Transverse colon (tissue), 4 donors: Measurements from ENCODE around the gene NR3C2. TPM values are rescaled to one million over a fixed set of nuclear protein-coding genes. Genes with fewer than 3 reads are reported as not detected.

ENCODE experiments used
- DNase-seq: peaks from one replicate; pipeline ENCODE4 v3.0.0-alpha.2; 2019
- H3K27ac ChIP-seq, 4 donors: fragments of 200-600 bp; sonication (generic); 2 replicates each; pipeline ENCODE4 v1.5.1; 2016 to 2018; ENCODE audit warnings: inconsistent platforms in 4 of 4
- H3K27me3 ChIP-seq: fragments of 200-600 bp; sonication (generic); 2 replicates; pipeline ENCODE4 v1.5.1; 2017; ENCODE audit warnings: inconsistent platforms
- H3K36me3 ChIP-seq, 4 donors: fragments of 200-600 bp; sonication (generic); 2 replicates each; pipeline ENCODE4 v1.5.1; 2017 to 2019; ENCODE audit warnings: inconsistent platforms in 4 of 4
- H3K4me1 ChIP-seq, 4 donors: fragments of 200-600 bp; sonication (generic); 2 replicates each; pipeline ENCODE4 v1.5.1; 2017 to 2020; ENCODE audit warnings: inconsistent platforms in 4 of 4
- H3K4me3 ChIP-seq, 4 donors: fragments of 200-600 bp; sonication (generic); 1 replicate in 1 of 4; 2 replicates in 3 of 4; pipeline versions ENCODE4 v1.5.1 to v1.6.1; 2017 to 2019; ENCODE audit warnings: inconsistent platforms in 4 of 4
- H3K9me3 ChIP-seq, 2 donors: fragments of 200-600 bp; sonication (generic); 2 replicates each; pipeline ENCODE4 v1.5.1; 2017 to 2019; ENCODE audit warnings: inconsistent platforms in 2 of 2
- CTCF ChIP-seq, 5 experiments: fragments of 200-600 bp in 3 of 5; fragments of 450-650 bp in 2 of 5; sonication (generic) in 3 of 5; IDR thresholded peaks; 1 replicate in 2 of 5; 2 replicates in 3 of 5; pipeline ENCODE4 v1.5.1; 2016 to 2017; ENCODE audit warnings: antibody characterized with exemption in 5 of 5, inconsistent platforms in 3 of 5, mild to moderate bottlenecking in 2 of 5, moderate library complexity in 1 of 5
- EP300 ChIP-seq: sonication (generic); formaldehyde crosslinking; IDR thresholded peaks from one replicate; pipeline ENCODE4 v1.6.1; 2017; ENCODE audit warnings: antibody characterized with exemption, low read depth
- POLR2A ChIP-seq: fragments of 450-650 bp; IDR thresholded peaks from one replicate; pipeline ENCODE4 v1.6.1; 2016; ENCODE audit warnings: antibody characterized with exemption, mild to moderate bottlenecking, moderate library complexity
- POLR2AphosphoS5 ChIP-seq, 3 donors: sonication (generic); formaldehyde crosslinking; IDR thresholded peaks; one replicate each; pipeline ENCODE4 v1.6.1; 2016; ENCODE audit warnings: antibody characterized with exemption in 3 of 3
- whole genome bisulfite sequencing, 2 donors: methylation state at CpG; one replicate each; pipeline ENCODE4 v1.1.5; 2018; ENCODE audit warnings: low coverage in 1 of 2; 5-methylcytosine and 5-hydroxymethylcytosine counted together
- in situ Hi-C, 4 donors: fragments of 200-750 bp; cut with MboI; loops; one replicate each; pipeline versions ENCODE4 v1.15.0 to v1.15.1; 2017; ENCODE audit warnings: low sequenced_read_pairs in 3 of 4, low pct_ligation_motif_present in 1 of 4, low pct_unique_long_range_greater_than_20kb in 1 of 4
- intact Hi-C: fragments of 100-400 bp; cut with DNase I; formaldehyde crosslinking; loops from one replicate; pipeline ENCODE4 v1.15.1; 2023; ENCODE audit warnings: low total_unique reads
- total RNA-seq, 4 donors: library from RNA; depleted of rRNA; stranded (reverse); fragments of >200 nt; gene quantifications; one replicate each; pipeline ENCODE4 v1.1.0, GENCODE V29; 2016

Gene NR3C2
- total RNA-seq, 4 donors from 2014 or later, result 55.5 to 147 (median 125) TPM

GRCh38 chr4:148353571-148353970 is 88.6 kb downstream of the NR3C2 start:
- no peak for DNase-seq
- peaks cover 0 to 13% (median 3%) of the 10 kb centered on the region in 4 donors for H3K4me1 ChIP-seq
- no peaks in the 10 kb centered on the region for H3K9me3 ChIP-seq
- no peak overlapping the region for H3K27ac ChIP-seq
- no peak overlapping the region for H3K4me3 ChIP-seq
- in situ Hi-C loops, result no loop called here
- TF ChIP-seq POLR2AphosphoS5 (IDR thresholded peaks at IDR 0.05), result no peak
- TF ChIP-seq CTCF (IDR thresholded peaks at IDR 0.05), result no peak
- no peak for TF ChIP-seq POLR2A
- TF ChIP-seq EP300, result no peak
- no peaks in the 10 kb centered on the region for H3K27me3 ChIP-seq
- H3K36me3 ChIP-seq, result no peaks in the 10 kb centered on the region
- intact Hi-C loops, result no loop called here

- peaks cover 0 to 23% (median 8%) of the 10 kb centered on the region in 4 donors for H3K4me1 ChIP-seq
- H3K9me3 ChIP-seq, result no peaks in the 10 kb centered on the region
- no peak for DNase-seq
- no peaks in the 10 kb centered on the region for H3K36me3 ChIP-seq
- no peak overlapping the region for H3K27ac ChIP-seq
- in situ Hi-C loops, result no loop called here
- intact Hi-C loops, result no loop called here
- 50 to 68% methylated on average over 2 of the region's 2 CpGs for WGBS, 2 donors
- TF ChIP-seq CTCF (IDR thresholded peaks at IDR 0.05) (no peak), POLR2AphosphoS5 (IDR thresholded peaks at IDR 0.05) (no peak), EP300 (no peak), POLR2A (no peak)
- H3K4me3 ChIP-seq, result no peak overlapping the region
- no peaks in the 10 kb centered on the region for H3K27me3 ChIP-seq
Measured at GRCh38 chr4:148349153-148349552, 93.1 kb downstream of the NR3C2 start.

- Histone ChIP-seq H3K4me1 (peaks cover 0 to 24% (median 9%) of the 10 kb centered on the region in 4 donors), H3K4me3 (no peak overlapping the region), H3K36me3 (no peaks in the 10 kb centered on the region), H3K9me3 (no peaks in the 10 kb centered on the region), H3K27me3 (no peaks in the 10 kb centered on the region), H3K27ac (no peak overlapping the region)
- TF ChIP-seq POLR2AphosphoS5 (IDR thresholded peaks at IDR 0.05) (no peak), POLR2A (no peak), CTCF (IDR thresholded peaks at IDR 0.05) (no peak), EP300 (no peak)
- DNase-seq, result no peak
- intact Hi-C loops (no loop called here), in situ Hi-C loops (no loop called here)
- WGBS, 2 donors, result 88 to 100% methylated on average over 2 of the region's 2 CpGs
Measured at GRCh38 chr4:148346657-148347056, 95.6 kb downstream of the NR3C2 start.

DNA sequence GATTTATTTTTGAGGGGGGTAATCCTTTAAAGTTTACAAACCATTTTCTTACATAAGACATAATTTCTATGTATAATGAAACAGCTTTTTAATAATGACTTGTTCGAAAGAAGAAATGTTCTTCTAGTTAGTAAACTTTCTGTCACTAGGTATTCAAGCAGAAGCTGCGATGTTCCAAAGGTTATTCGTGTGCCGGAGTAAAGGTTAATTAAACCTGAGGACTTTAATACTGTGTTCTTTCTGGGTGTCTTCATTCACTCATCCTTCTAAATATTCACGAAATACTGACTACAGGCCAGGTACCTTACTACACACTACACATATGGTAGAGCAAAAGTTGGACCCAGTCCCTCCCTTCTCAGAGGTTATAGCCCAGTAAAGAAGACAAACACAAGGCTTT is 96.7 kb downstream of the NR3C2 start:
- Histone ChIP-seq H3K9me3 (no peaks in the 10 kb centered on the region), H3K27ac (no peak overlapping the region), H3K4me1 (peaks cover 0 to 22% (median 9%) of the 10 kb centered on the region in 4 donors), H3K36me3 (no peaks in the 10 kb centered on the region), H3K27me3 (no peaks in the 10 kb centered on the region), H3K4me3 (no peak overlapping the region)
- DNase-seq, result no peak
- 70 to 71% methylated on average over 5 of the region's 5 CpGs for WGBS, 2 donors
- in situ Hi-C loops, result no loop called here
- TF ChIP-seq CTCF (IDR thresholded peaks at IDR 0.05) (no peak), POLR2AphosphoS5 (IDR thresholded peaks at IDR 0.05) (no peak), EP300 (no peak), POLR2A (no peak)
- intact Hi-C loops, result no loop called here
